ENCODE results near the gene CFAP46.

Gene CFAP46

DNA sequence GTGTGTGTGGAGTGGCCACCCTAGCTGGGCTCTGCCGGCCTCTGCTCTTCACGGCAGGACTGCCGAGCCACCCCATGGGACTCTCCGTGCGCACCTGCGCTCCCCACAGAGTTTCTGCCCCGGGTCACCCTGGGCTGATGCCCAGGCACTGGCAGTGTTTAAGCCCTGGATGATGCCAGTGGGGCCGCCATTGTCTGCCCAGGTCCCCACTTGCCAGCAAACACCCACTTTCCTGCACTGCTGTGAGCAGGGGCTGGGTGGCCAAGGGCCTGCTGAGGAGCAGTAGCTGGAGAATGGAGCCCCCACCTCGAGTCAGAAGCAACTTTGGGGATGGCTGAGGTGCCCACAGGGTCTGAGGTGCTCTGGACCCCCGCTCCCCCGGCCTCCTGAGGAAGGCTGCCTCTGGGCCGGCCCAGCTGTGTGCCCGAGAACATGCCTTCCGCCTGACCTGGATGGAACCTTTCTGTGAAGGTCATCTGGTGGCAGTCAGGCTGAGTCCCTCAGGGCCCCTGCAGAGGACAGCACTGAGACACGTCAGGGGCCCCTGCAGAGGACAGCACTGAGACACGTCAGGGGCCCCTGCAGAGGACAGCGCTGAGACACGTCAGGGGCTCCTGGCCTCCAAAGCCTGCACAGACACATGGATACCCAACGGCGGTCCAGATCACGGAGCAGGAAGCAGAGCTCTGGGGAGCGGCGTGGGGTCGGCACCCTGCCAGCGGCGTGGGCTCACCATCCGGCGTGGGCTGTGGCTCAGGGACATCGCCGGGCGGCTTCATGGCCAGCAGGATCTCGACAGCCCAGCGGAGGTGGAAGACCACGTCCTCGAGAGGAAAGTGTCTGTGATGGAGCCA is 62.0 kb downstream of the CFAP46 start:
- DNase-seq (ENCODE audit: low read depth), result no peak

- no peak for DNase-seq (ENCODE audit: low read depth)
Observed at GRCh38 chr10:132879408-132880127, 62.8 kb downstream of the CFAP46 start.

DNA sequence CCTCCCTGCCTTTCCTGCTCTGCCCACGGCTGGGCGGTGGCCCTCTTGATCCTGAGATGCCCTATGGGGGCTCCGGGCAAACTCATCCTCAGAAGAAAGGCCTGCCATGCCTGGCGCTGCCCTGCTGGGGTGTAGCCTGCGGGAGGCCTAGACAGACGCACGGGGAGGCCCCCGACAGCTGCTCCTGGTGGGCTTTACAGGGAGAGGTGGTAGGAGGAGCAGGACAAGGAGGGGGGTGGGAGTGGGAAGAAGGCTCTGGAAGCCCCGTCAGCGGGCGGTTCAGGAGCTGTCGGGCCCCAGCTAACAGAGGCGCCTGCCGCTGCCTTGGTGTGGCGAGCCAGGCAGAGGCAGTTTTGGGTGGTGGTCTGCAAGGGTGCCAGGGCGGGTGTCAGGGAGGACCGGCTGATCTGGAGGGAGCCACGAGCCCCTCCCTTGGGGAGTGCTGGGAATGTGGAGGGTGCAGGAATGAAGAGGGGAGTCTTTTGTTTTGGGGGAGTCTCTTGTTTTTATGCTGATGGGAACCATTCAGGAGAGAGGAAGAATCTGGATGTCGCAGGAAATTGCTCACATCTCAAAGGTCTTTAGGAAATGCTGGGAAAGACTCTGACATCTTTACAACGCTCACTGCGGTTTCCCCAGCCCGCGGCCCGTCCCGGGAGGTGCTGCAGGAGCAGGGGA is 63.5 kb downstream of the CFAP46 start:
- no peak for DNase-seq (ENCODE audit: low read depth)

DNA sequence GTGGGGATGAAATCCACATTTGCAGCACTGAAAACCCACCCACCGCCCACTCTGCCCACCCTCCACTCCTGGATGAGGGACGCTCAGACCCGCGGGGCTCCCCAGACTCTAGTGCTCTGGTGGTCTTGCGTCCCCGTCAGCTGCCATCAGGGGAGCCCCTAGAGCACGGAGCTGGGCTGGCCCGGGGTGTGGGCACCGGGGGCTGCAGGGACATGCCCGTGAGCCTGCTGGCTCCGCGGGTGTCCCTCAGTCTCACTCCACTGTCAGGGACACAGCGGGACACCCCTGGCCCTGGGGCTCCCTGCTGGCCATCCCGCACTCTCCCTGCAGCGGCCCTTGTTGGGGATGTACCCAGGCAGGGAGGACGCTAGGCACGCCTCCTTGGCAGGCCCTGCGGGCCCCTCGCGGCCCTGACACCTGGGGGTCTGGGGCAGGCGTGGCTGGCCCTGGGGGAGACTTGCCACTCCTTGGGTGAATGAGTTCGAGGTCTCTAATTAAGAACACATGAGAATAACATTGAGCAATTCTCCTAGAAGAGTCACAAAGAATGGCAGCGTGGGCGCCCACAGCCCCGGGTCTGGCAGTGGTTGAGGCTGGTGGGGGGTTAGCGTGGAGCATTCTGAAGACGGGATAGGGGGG is 64.2 kb downstream of the CFAP46 start:
- no peak for DNase-seq (ENCODE audit: low read depth)

GRCh38 chr10:132877473-132877872 is 64.9 kb downstream of the CFAP46 start:
- no peak for DNase-seq (ENCODE audit: low read depth)

- DNase-seq (ENCODE audit: low read depth), result no peak
Observed at GRCh38 chr10:132876993-132877431, 65.4 kb downstream of the CFAP46 start.

GRCh38 chr10:132876131-132876860 is 66.1 kb downstream of the CFAP46 start:
- DNase-seq (ENCODE audit: low read depth), result no peak

DNA sequence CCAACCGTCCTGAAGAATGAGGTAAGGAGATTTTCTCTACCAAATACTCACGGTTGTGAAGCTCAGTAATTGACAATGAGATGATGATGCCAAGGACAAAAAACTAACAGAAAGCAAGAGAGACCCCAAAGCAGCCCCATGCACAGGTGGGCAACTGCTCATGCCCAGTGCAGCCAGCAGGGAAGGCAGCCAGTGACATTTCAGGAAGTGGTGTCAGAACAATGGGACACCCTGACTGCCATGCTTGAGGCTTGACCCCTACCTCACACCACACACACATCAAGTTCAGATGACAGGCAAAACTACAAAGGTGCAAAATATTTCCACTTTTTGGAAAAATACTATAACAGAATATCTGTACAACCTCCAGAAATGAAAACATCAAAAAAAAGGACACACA is 66.9 kb downstream of the CFAP46 start:
- DNase-seq (ENCODE audit: low read depth), result no peak

GRCh38 chr10:132873395-132873794 is 69.0 kb downstream of the CFAP46 start:
- no peak for DNase-seq (ENCODE audit: low read depth)

- no peak for DNase-seq (ENCODE audit: low read depth)
Observed at GRCh38 chr10:132872658-132873057, 69.7 kb downstream of the CFAP46 start.

- DNase-seq (ENCODE audit: low read depth), result no peak
Observed at GRCh38 chr10:132870426-132870825, 71.9 kb downstream of the CFAP46 start.

DNA sequence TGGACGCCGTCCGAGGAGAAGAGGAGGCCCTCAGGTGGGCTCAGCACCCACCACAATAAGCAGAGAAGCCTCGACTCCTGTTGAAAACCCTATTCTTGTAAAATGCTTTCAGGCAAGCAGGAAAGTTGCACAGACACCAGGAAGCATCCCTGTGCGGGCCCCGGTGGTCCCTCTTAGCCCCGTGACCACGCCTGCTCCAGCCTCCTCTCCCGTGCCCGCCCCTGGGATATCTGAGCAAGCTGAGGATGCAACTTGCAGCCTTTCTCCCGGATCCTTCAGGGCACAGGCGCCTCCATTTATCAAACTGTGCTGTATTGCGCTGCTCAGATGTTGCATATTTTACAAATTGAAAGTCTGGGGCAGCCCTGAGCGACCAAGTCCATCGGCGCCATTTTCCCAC is 72.7 kb downstream of the CFAP46 start:
- no peak for DNase-seq (ENCODE audit: low read depth)

GRCh38 chr10:132868995-132869394 is 73.4 kb downstream of the CFAP46 start:
- DNase-seq (ENCODE audit: low read depth), result no peak

GRCh38 chr10:132867801-132868644 is 74.3 kb downstream of the CFAP46 start:
- no peak for DNase-seq (ENCODE audit: low read depth)

DNA sequence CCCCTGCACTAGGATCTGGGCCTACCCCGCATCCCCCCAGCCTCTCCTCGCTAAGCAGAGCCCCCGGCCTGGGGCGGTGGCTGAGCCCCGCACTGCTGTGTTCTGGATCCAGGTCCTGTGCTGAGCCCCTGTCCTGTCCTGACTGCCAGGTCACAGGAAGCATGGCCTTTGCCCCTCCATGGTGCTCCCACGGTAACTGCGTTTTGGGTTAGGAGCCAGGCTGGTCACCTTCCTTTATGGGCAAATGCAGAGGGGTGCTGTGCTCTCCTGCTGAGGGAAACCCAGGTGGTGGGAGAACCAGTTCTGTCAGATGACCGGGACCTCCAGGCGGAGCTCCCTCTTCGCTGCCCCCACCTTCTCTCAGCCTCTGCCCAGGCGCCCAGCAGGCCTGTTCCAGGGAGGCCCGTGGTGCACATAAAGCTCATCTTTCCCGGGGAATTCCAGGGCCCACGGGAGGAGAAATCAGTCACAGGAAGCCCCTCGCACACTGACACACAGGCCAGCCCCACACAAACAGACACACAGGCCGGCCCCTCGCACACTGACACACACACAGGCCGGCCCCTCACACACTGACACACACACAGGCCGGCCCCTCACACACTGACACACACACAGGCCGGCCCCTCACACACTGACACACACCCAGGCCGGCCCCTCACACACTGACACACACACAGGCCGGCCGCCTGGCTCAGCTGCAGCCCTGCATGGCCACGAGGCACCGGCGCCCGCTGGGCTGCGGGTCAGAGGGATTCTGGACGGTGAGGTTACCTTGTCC is 75.6 kb downstream of the CFAP46 start:
- DNase-seq (ENCODE audit: low read depth), result no peak

GRCh38 chr10:132865851-132866600 is 76.3 kb downstream of the CFAP46 start:
- no peak for DNase-seq (ENCODE audit: low read depth)

DNA sequence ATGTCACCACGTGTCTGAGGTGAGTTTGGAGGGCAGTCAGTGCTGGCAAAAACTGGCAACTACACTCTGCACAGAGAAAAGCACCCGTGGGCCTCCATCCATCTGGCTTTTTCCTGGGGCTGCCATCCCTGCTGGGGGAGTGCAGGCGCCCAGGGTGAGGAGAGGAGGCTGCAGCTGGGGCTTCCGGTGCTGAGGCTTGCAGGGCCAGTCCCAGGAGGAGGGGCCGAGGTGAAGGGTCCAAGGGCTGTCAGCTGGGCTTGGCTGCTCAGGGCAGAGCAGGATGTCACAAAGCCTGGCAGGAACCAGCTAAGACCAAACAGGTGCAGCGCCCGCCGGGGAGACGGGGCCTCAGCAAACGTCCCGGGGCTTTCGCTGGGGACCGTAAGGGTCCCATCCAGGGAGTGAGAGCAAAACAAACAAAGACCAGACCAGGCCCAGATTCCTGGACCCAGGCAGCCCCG is 77.2 kb downstream of the CFAP46 start:
- DNase-seq (ENCODE audit: low read depth), result no peak

DNA sequence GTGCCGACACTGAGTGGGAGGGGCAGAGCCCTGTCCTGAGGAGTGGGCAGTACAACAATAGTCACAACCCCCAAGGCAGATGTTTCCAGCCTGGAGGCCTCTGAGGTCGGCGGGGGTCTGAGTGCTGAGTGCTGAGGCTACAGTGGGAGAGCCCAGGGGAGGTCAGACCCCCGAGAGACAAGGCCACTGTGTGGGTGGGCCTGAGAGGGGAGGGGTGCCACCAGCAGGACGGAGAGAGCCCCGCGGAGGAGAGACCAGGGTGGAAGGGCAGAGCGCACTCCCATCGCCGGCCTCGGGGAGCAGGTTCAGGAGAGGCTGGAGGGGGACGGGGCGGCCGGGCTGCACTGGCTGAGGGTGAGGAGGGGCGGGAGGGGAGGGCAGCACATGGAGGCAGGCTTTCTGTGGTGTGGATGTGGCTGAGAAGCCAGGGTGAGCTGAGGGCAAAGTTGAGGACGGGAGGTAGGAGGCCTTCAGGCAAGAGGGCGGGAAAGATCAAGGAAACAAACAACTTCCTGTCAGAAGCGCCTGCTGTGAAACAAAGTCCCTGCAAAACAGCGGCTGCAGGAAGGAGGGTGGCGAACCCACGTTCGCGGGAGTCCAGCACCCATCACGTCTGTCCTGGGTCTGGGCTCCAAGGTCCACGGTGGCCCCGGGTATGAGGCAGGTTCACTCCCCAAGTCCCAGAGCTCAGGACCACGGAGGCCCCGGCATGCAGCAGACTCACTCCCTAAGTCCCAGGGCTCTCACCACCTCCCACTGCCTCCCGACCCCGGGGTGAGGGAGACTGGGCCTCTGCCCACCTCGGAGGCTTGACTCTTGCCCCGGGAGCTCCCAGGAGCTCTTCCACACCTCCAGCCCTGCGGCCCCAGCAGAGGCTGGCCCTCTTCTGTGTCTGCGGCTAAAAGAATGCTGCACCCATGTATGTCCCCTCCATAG is 79.6 kb downstream of the CFAP46 start:
- DNase-seq (ENCODE audit: low read depth), result no peak
